ENCODE results near the gene NAALADL2.

GRCh38 chr3:174826069-174826468 is 33.1 kb upstream of the NAALADL2 start:
- TF ChIP-seq CTCF (IDR thresholded peaks at IDR 0.05) (no peak), POLR2A (IDR thresholded peaks at IDR 0.05) (no peak)

Data from body of pancreas (tissue), 4 donors.